Neuronal stem cell (in vitro differentiated cells): ENCODE measurements around the gene SOX3. TPM values are rescaled to one million over a fixed set of nuclear protein-coding genes. Genes with fewer than 3 reads are reported as not detected.

Source experiments
- DNase-seq: peaks from one replicate; pipeline ENCODE4 v3.0.0-alpha.2; 2013; ENCODE audit warnings: low spot score
- H2AFZ ChIP-seq: one replicate; pipeline ENCODE4 v1.6.1; 2013; ENCODE audit warnings: mild to moderate bottlenecking, low read length, inconsistent platforms
- H2AK5ac ChIP-seq: 2 replicates; pipeline ENCODE4 v1.6.1; 2013; ENCODE audit warnings: low read depth, mild to moderate bottlenecking, inconsistent platforms, low read length, moderate library complexity, mixed read lengths
- H2BK120ac ChIP-seq: 2 replicates; pipeline ENCODE4 v1.6.1; 2013; ENCODE audit warnings: low read depth, mild to moderate bottlenecking, inconsistent platforms, low read length, moderate library complexity, mixed read lengths
- H2BK12ac ChIP-seq: one replicate; pipeline ENCODE4 v1.6.1; 2013; ENCODE audit warnings: low read length, inconsistent platforms
- H2BK15ac ChIP-seq: 2 replicates; pipeline ENCODE4 v1.6.1; 2013; ENCODE audit warnings: mild to moderate bottlenecking, low read length, inconsistent platforms, mixed read lengths
- H2BK5ac ChIP-seq: one replicate; pipeline ENCODE4 v1.6.1; 2013; ENCODE audit warnings: inconsistent platforms, mild to moderate bottlenecking, low read length, moderate library complexity
- H3K14ac ChIP-seq: one replicate; pipeline ENCODE4 v1.6.1; 2013; ENCODE audit warnings: low read length, inconsistent platforms
- H3K18ac ChIP-seq: 2 replicates; pipeline ENCODE4 v1.6.1; 2013; ENCODE audit warnings: low read length, inconsistent platforms
- H3K23ac ChIP-seq: 2 replicates; pipeline ENCODE4 v1.6.1; 2013; ENCODE audit warnings: low read depth, mild to moderate bottlenecking, mixed read lengths, low read length, inconsistent platforms; ENCODE audit not compliant: poor library complexity
- H3K27ac ChIP-seq: replicated peaks from 3 replicates; pipeline ENCODE4 v1.5.1; 2013; ENCODE audit warnings: low read length, inconsistent platforms
- H3K27me3 ChIP-seq, 3 experiments: 2 replicates each; pipeline ENCODE4 v1.6.1; 2013; ENCODE audit warnings: low read length in 3 of 3, mild to moderate bottlenecking in 2 of 3, inconsistent platforms in 1 of 3, low read depth in 1 of 3, mixed read lengths in 1 of 3, moderate library complexity in 1 of 3; ENCODE audit not compliant: control insufficient read depth in 3 of 3, insufficient read depth in 3 of 3
- H3K36me3 ChIP-seq, 2 donors: replicated peaks in 1 of 2; 2 replicates each; pipeline ENCODE4 v1.6.1; 2013; ENCODE audit warnings: low read length in 2 of 2; ENCODE audit not compliant: control insufficient read depth in 2 of 2, insufficient read depth in 2 of 2
- H3K4ac ChIP-seq: 2 replicates; pipeline ENCODE4 v1.6.1; 2013; ENCODE audit warnings: inconsistent platforms, mild to moderate bottlenecking, low read length, moderate library complexity
- H3K4me1 ChIP-seq, 2 donors: 1 replicate in 1 of 2; 2 replicates in 1 of 2; pipeline ENCODE4 v1.6.1; 2013; ENCODE audit warnings: low read length in 2 of 2, low read depth in 1 of 2; ENCODE audit not compliant: control insufficient read depth in 2 of 2, insufficient read depth in 1 of 2
- H3K4me2 ChIP-seq: one replicate; pipeline ENCODE4 v1.6.1; 2013; ENCODE audit warnings: mild to moderate bottlenecking, low read length, inconsistent platforms; ENCODE audit not compliant: insufficient read depth, poor library complexity, severe bottlenecking
- H3K4me3 ChIP-seq, 2 donors: 2 replicates each; pipeline ENCODE4 v1.5.1; 2013; ENCODE audit warnings: low read length in 2 of 2, mild to moderate bottlenecking in 2 of 2, inconsistent platforms in 1 of 2, moderate library complexity in 1 of 2
- H3K79me1 ChIP-seq: one replicate; pipeline ENCODE4 v1.6.1; 2013; ENCODE audit warnings: low read depth, mild to moderate bottlenecking, inconsistent platforms, low read length, moderate library complexity
- H3K9ac ChIP-seq: one replicate; pipeline ENCODE4 v1.6.1; 2013; ENCODE audit warnings: mild to moderate bottlenecking, low read depth, low read length, inconsistent platforms; ENCODE audit not compliant: poor library complexity
- H3K9me3 ChIP-seq, 2 donors: replicated peaks in 1 of 2; 2 replicates each; pipeline versions ENCODE3 to v1.6.1; 2013; ENCODE audit warnings: low read length in 2 of 2, mild to moderate bottlenecking in 2 of 2, inconsistent platforms in 1 of 2, low read depth in 1 of 2, mixed read lengths in 1 of 2, moderate library complexity in 1 of 2; ENCODE audit not compliant: control insufficient read depth in 2 of 2, insufficient read depth in 1 of 2
- H4K8ac ChIP-seq: one replicate; pipeline ENCODE4 v1.6.1; 2013; ENCODE audit warnings: low read depth, mild to moderate bottlenecking, inconsistent platforms, low read length, moderate library complexity
- H4K91ac ChIP-seq: one replicate; pipeline ENCODE4 v1.6.1; 2013; ENCODE audit warnings: low read length, low read depth, mild to moderate bottlenecking, inconsistent platforms; ENCODE audit not compliant: poor library complexity
- WGBS, 2 donors: extraction: QIAGEN DNeasy Blood & Tissue Kit; methylation state at CpG; one replicate each; pipeline ENCODE4 v1.1.7; 2013; ENCODE audit warnings: missing lambda C conversion rate in 2 of 2, mixed read lengths in 1 of 2; ENCODE audit not compliant: insufficient read length in 2 of 2, insufficient replicate concordance in 1 of 2; ENCODE audit errors: extremely low coverage in 2 of 2; 5-methylcytosine and 5-hydroxymethylcytosine counted together
- polyA plus RNA-seq, 2 experiments: library from polyadenylated mRNA; stranded (reverse); fragments of 200-250 nt; gene quantifications; one replicate each; pipeline ENCODE4 v1.2.3, GENCODE V29; 2013

The SOX3 gene
- polyA plus RNA-seq (2013, experiment 1 of 2): 42.7 TPM
- polyA plus RNA-seq (2013, experiment 2 of 2): 42.1 TPM

DNA sequence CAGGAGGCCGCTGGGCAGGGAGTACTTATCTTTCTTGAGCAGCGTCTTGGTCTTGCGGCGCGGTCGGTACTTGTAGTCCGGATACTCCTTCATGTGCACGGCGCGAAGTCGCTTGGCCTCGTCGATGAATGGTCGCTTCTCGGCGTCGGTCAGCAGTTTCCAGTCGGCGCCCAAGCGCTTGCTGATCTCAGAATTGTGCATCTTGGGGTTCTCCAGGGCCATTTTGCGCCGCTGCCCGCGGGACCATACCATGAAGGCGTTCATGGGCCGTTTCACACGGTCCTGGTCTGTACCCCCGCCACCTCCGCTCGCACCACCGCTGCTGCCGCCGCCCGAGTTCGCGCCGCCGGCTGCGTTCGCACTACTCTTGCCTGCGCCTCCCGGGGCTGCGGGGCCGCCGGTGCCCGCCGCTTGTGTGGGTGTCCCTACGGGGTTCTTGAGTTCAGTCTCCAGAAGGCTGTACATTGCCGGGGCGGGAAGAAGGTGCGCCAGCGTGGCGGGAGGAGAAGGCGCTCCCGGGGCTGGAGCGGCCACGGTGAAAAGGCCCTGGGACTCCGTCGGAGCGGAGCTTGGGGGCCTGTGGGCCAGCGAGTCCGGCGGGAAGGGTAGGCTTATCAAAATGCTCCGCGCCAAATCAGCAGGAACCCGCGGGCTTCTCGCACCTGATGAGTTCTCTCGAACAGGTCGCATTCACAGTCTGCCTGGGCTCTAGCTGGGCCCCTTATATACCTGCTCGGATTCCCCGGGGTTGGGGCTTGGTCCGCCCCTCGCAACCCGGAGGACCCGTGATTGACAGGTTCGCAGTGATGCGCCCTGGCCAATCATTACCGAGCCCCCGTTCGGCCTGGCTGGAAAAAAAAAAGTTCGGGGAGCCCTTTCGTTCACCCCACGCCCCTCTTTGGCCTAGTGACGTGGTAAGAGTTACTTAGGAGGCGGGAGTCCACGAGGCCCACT is at the start of gene SOX3:
Gene SOX3, minus strand, starts transcription at position 699 of the 954 bp plus-strand sequence. Its CDS starts 9 bp downstream, at position 690.
- H3K23ac ChIP-seq: no peak within 1 kb of the TSS
- H3K18ac ChIP-seq: peak within 1 kb of the TSS; percentile 95
- DNase-seq: peak; percentile 74
- no CpG with 5 or more reads among the region's 87 CpGs for WGBS, 2 donors
- peak within 1 kb of the TSS; percentile 97 for H3K9ac ChIP-seq
- H2BK120ac ChIP-seq: no peak within 1 kb of the TSS
- H4K8ac ChIP-seq: no peak within 1 kb of the TSS
- H3K27ac ChIP-seq: peak within 1 kb of the TSS; percentile 93
- H3K27me3 ChIP-seq: peaks cover 0 to 80% (median 11%) of the 10 kb centered on the region in 3 experiments
- no peak within 1 kb of the TSS for H2BK15ac ChIP-seq
- H3K4me1 ChIP-seq: peaks cover 7 to 10% of the 10 kb centered on the region in 2 donors
- H2AK5ac ChIP-seq: no peak within 1 kb of the TSS
- H3K4me2 ChIP-seq: peak within 1 kb of the TSS; percentile 66
- peak within 1 kb of the TSS; percentile 55 to 96 for H3K4me3 ChIP-seq
- H2BK5ac ChIP-seq: peak within 1 kb of the TSS; percentile 75
- H3K9me3 ChIP-seq: no peaks in the 10 kb centered on the region
- no peak within 1 kb of the TSS for H3K14ac ChIP-seq
- no peak within 1 kb of the TSS for H4K91ac ChIP-seq
- no peaks in the 10 kb centered on the region for H3K36me3 ChIP-seq
- peaks cover 6% of the 10 kb centered on the region for H3K79me1 ChIP-seq
- H2AFZ ChIP-seq: peak within 1 kb of the TSS; percentile 89
- H2BK12ac ChIP-seq: peak within 1 kb of the TSS; percentile 10
- peak within 1 kb of the TSS; percentile 37 for H3K4ac ChIP-seq

DNA sequence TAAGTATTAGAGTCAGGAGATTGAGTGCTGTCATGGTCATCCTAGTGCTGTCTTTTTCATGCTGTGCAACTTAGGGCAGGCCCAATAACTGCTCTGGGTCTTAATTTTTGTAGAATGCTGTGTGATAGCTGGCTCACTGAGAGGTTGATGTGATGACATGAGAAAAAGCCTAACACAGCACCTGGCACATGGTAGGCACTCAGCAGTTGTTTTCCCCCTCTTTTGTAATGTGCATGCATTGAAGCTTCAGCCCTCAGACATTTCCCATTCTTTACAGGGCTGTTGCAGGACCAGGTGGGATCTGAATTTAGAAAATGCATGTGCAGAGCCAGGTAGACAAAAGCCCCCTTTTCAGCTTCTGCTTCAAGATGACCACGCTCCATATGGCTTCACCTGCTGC is 44.1 kb upstream of the SOX3 start:
- WGBS, 2 donors: no CpG with 5 or more reads among the region's 1 CpG
- Histone ChIP-seq H3K4me1 (no peaks in the 10 kb centered on the region), H4K8ac (no peak overlapping the region), H2BK5ac (no peak overlapping the region), H3K9me3 (no peaks in the 10 kb centered on the region), H2BK12ac (no peak overlapping the region), H2BK15ac (no peak overlapping the region), H2BK120ac (no peak overlapping the region), H2AFZ (no peak overlapping the region), H3K9ac (no peak overlapping the region), H3K14ac (no peak overlapping the region), H2AK5ac (no peak overlapping the region), H3K79me1 (no peaks in the 10 kb centered on the region), H3K4me2 (no peak overlapping the region), H3K4me3 (no peak overlapping the region), H3K4ac (no peak overlapping the region), H3K18ac (no peak overlapping the region), H3K36me3 (no peaks in the 10 kb centered on the region), H3K27ac (no peak overlapping the region), H3K27me3 (peaks cover 0 to 10% (median 0%) of the 10 kb centered on the region in 3 experiments), H4K91ac (no peak overlapping the region), H3K23ac (no peak overlapping the region)
- no peak for DNase-seq

DNA sequence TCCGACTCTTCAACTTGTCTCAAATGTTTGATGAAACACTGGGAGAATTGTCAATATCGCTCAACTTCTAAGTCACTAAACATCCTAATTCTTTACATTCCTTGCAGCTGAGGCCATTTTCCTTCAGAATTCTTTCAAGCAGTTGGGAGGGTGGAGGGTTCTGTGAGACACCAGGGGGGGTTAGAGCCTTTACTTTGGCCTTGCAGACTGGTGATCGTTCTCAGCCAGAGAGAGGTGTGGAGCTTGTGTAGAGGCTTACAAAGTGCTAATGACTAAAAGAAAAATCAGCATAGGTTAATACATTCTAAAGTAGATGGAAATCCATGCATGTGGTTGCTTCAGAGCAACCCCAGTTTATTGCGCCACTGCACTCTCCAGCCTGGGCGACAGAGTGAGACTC is 21.3 kb upstream of the SOX3 start:
- H3K14ac ChIP-seq: no peak overlapping the region
- H3K9ac ChIP-seq: no peak overlapping the region
- peaks cover 0 to 8% (median 0%) of the 10 kb centered on the region in 3 experiments for H3K27me3 ChIP-seq
- H2BK5ac ChIP-seq: no peak overlapping the region
- WGBS, 2 donors: no CpG with 5 or more reads among the region's 5 CpGs
- H3K27ac ChIP-seq: no peak overlapping the region
- DNase-seq: no peak
- no peaks in the 10 kb centered on the region for H3K36me3 ChIP-seq
- no peak overlapping the region for H3K4me2 ChIP-seq
- H3K18ac ChIP-seq: no peak overlapping the region
- no peak overlapping the region for H2BK120ac ChIP-seq
- H2BK12ac ChIP-seq: no peak overlapping the region
- H3K4me1 ChIP-seq: peaks cover 0 to 5% of the 10 kb centered on the region in 2 donors
- H2BK15ac ChIP-seq: no peak overlapping the region
- H2AFZ ChIP-seq: no peak overlapping the region
- no peak overlapping the region for H3K23ac ChIP-seq
- no peak overlapping the region for H2AK5ac ChIP-seq
- no peak overlapping the region for H3K4ac ChIP-seq
- no peak overlapping the region for H3K4me3 ChIP-seq
- H3K79me1 ChIP-seq: no peaks in the 10 kb centered on the region
- H4K8ac ChIP-seq: no peak overlapping the region
- no peaks in the 10 kb centered on the region for H3K9me3 ChIP-seq
- H4K91ac ChIP-seq: no peak overlapping the region

DNA sequence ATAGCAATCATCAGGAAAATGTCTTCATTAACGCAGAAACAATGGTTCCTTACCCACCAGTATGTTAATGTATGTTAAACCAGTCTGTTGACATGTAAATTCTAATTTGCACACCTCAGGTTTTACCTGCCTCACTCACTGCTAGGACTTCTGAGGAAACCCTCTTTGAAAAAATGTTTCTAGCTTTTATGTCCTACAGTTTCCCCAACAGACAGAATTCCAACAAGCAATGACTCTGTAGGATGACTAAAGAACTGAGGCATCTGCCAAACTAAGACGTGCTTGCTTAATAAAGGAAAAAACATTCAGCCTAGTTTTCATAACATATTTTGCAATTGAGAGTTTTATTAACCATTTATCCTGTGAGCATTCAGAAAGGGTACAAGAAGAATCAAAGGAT is 20.6 kb upstream of the SOX3 start:
- Histone ChIP-seq H2BK15ac (no peak overlapping the region), H3K36me3 (no peaks in the 10 kb centered on the region), H3K4ac (no peak overlapping the region), H3K23ac (no peak overlapping the region), H3K9me3 (no peaks in the 10 kb centered on the region), H2BK5ac (no peak overlapping the region), H3K27me3 (peaks cover 0 to 8% (median 0%) of the 10 kb centered on the region in 3 experiments), H3K4me2 (no peak overlapping the region), H2AFZ (no peak overlapping the region), H3K79me1 (no peaks in the 10 kb centered on the region), H2BK12ac (no peak overlapping the region), H2AK5ac (no peak overlapping the region), H4K91ac (no peak overlapping the region), H4K8ac (no peak overlapping the region), H3K4me3 (no peak overlapping the region), H3K14ac (no peak overlapping the region), H2BK120ac (no peak overlapping the region), H3K9ac (no peak overlapping the region), H3K4me1 (peaks cover 0 to 5% of the 10 kb centered on the region in 2 donors), H3K27ac (no peak overlapping the region), H3K18ac (no peak overlapping the region)
- WGBS, 2 donors: no CpG with 5 or more reads among the region's 2 CpGs
- no peak for DNase-seq
